AG04450 (cell line): Measurements from ENCODE around the gene PDE7B. TPM values are rescaled to one million over a fixed set of nuclear protein-coding genes. Genes with fewer than 3 reads are reported as not detected.
A peak's percentile ranks its signal among the peaks of the same experiment; 100 is the strongest.

Experiments used
- CTCF ChIA-PET: fragments of 300-600, 350-600 bp; formaldehyde crosslinking; extraction: SDS; loops from one replicate; lab custom pipeline; 2022; ENCODE audit warnings: antibody characterized with exemption, inconsistent platforms; lab: Charles Lee
- POLR2A ChIA-PET: fragments of 350-600 bp; formaldehyde crosslinking; extraction: SDS; loops from one replicate; lab custom pipeline; 2021; ENCODE audit warnings: antibody characterized with exemption, inconsistent platforms; lab: Yijun Ruan, JAX
- DNase-seq: peaks from one replicate; pipeline ENCODE4 v3.0.0-alpha.2; 2011; ENCODE audit warnings: low read depth, low spot score
- H3K27ac ChIP-seq: one replicate; pipeline ENCODE4 v1.5.1; 2012; ENCODE audit warnings: low read depth, low read length, control low read depth
- H3K27me3 ChIP-seq: one replicate; pipeline ENCODE4 v1.6.0; 2012; ENCODE audit warnings: low read length; ENCODE audit not compliant: control insufficient read depth, insufficient read depth
- H3K4me3 ChIP-seq: 2 replicates; pipeline ENCODE4 v1.5.1; 2011; ENCODE audit warnings: mild to moderate bottlenecking, low read depth, low read length, control low read depth
- H3K9me3 ChIP-seq: 2 replicates; pipeline ENCODE4 v1.5.1; 2012; ENCODE audit warnings: low read length; ENCODE audit not compliant: control insufficient read depth, insufficient read depth
- polyA plus RNA-seq: library from polyadenylated mRNA; depleted of rRNA; stranded (reverse); fragments of >200 nt; gene quantifications from 2 replicates; pipeline ENCODE4 v1.2.3, GENCODE V29; 2011
- TF ChIP-seq, protein P1 (sequence below): IDR thresholded peaks from 2 replicates; pipeline ENCODE4 v1.5.1; 2011; ENCODE audit warnings: low read depth, low read length, control low read depth, inconsistent platforms

The PDE7B gene
- polyA plus RNA-seq, 1 experiment: 17.4 TPM

DNA sequence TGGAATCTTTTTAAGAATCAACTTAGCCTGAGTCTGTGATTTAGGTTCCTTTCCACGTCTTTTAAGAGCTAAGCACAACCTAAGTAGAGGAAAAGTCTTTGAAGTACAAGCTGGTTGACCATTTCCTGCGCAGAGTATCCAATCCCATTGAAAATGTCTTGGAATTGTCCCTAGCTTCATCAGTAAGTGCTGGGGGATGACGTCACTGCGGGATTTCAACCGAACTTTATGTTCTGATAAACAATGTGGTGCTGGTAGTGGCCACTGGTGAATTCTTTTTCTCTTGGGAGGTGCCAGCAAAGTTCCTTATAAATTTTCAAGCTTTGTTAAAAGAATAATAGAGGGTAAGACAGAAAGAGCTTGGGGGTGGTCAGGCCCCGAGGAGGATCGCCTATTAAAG, 69.2 kb downstream of the PDE7B start:
- no peak for DNase-seq
- ChIA-PET POLR2A (interaction anchor here (0.5 kb wide), 1 partner anchor 69 kb away, joined by 3 read pairs; the partner anchor contains the start of gene PDE7B), CTCF (interaction anchor here (0.9 kb wide), 1 partner anchor 13 kb away, joined by 3 read pairs; no protein-coding TSS in a partner anchor)
- TF ChIP-seq, protein P1, sequence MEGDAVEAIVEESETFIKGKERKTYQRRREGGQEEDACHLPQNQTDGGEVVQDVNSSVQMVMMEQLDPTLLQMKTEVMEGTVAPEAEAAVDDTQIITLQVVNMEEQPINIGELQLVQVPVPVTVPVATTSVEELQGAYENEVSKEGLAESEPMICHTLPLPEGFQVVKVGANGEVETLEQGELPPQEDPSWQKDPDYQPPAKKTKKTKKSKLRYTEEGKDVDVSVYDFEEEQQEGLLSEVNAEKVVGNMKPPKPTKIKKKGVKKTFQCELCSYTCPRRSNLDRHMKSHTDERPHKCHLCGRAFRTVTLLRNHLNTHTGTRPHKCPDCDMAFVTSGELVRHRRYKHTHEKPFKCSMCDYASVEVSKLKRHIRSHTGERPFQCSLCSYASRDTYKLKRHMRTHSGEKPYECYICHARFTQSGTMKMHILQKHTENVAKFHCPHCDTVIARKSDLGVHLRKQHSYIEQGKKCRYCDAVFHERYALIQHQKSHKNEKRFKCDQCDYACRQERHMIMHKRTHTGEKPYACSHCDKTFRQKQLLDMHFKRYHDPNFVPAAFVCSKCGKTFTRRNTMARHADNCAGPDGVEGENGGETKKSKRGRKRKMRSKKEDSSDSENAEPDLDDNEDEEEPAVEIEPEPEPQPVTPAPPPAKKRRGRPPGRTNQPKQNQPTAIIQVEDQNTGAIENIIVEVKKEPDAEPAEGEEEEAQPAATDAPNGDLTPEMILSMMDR: no peak
- Histone ChIP-seq H3K27me3 (no peaks in the 10 kb centered on the region), H3K4me3 (no peak overlapping the region), H3K9me3 (no peaks in the 10 kb centered on the region), H3K27ac (no peak overlapping the region)

DNA sequence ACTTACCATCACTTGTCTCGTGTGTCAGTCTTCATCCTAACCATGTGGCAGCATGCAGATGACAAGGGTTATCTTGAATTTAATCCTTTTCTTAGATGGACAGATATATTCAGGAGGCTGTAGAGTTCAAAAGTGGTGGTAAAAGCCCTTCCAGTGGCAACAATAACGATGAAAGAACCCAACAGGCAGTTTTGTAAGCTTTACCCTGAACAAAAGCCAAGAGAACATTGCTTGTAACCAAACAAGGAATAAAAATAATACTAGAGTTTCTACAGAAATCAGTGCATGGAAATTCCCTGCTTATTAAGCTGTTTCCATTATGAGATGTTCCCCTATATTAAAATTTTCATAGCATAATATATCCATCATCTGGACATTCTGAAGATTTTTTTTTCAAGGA, 69.7 kb downstream of the PDE7B start:
- Histone ChIP-seq H3K9me3 (no peaks in the 10 kb centered on the region), H3K4me3 (no peak overlapping the region), H3K27ac (no peak overlapping the region), H3K27me3 (no peaks in the 10 kb centered on the region)
- DNase-seq: no peak
- ChIA-PET POLR2A (interaction anchor here (0.5 kb wide), 1 partner anchor 70 kb away, joined by 3 read pairs; the partner anchor contains the start of gene PDE7B), CTCF (interaction anchor here (0.9 kb wide), 1 partner anchor 14 kb away, joined by 3 read pairs; no protein-coding TSS in a partner anchor)
- TF ChIP-seq, protein P1: no peak

DNA sequence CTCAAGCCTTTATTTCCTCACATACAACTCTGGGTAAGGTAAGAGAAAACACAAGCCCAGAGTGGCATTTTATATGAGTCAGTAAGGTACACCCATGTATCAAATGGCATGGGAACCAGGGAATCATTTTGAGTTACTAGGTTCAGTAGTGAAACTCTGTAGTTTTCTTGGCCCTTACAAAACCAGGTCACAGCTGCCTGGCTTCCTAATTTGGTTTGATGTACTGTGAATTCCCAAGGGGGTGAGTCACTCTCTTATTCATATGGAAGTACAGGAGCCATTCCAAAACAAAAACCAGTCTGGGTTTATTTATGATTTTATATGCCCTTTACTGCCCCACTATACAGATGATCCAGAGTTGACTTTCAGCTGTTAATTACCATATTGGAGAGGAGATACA, 70.7 kb downstream of the PDE7B start:
- H3K4me3 ChIP-seq: no peak overlapping the region
- POLR2A ChIA-PET: no interaction called here
- CTCF ChIA-PET: interaction anchor here (1.5 kb wide), 1 partner anchor 304 kb away, joined by 3 read pairs; no protein-coding TSS in a partner anchor

DNA sequence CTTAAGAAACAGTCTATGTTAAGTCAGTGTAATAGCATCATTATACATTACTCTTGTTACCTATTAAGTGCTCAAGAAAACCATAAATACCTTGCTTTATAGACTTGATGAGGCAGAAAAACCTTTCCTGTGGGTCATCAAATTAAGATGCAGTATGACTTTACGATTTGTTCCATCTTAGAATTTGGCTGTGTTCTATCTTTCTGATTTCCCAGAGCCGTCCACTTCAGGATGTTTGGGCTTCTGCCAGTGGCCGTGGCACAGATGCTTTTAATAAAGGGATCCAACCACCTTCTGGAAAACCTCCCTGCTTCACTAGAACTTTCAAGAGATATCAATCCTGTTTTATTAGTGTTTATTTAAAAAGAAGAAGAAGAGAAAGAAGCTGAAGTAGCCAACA, 71.2 kb downstream of the PDE7B start:
- no peak overlapping the region for H3K4me3 ChIP-seq
- H3K27ac ChIP-seq: peak overlapping the region; percentile 48
- no peaks in the 10 kb centered on the region for H3K9me3 ChIP-seq
- H3K27me3 ChIP-seq: no peaks in the 10 kb centered on the region
- DNase-seq: no peak
- ChIA-PET POLR2A (no interaction called here), CTCF (interaction anchor here (1.5 kb wide), 1 partner anchor 304 kb away, joined by 3 read pairs; no protein-coding TSS in a partner anchor)
- TF ChIP-seq, protein P1: no peak

More for the DNA sequence above, 70.7 kb downstream of the PDE7B start:
- peak; percentile 91 for DNase-seq
- Histone ChIP-seq H3K27ac (peak overlapping the region; percentile 62), H3K9me3 (no peaks in the 10 kb centered on the region), H3K27me3 (no peaks in the 10 kb centered on the region)
- TF ChIP-seq, protein P1: no peak

DNA sequence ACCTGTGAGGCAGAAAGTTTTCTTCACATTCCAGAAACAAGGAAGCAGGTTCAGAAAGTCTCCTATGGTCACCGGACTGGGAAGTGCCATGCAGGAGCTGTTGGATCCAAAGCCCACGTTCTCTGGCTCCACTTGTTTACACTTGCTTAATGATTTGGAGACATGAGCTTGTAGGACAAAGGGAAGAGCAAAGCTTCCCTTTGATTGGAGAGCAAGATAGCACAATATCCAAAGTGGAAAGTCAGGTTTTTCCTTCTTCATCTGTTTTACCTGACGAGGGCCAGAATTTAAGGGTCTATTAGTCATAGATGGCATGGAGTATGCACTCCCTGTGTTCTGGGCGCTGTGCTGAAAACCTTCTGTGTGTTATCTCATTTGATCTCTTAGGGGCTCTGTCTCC, 81.2 kb downstream of the PDE7B start:
- DNase-seq: no peak
- TF ChIP-seq, protein P1: no peak
- H3K27me3 ChIP-seq: no peaks in the 10 kb centered on the region
- ChIA-PET POLR2A (no interaction called here), CTCF (no interaction called here)
- H3K4me3 ChIP-seq: no peak overlapping the region
- no peaks in the 10 kb centered on the region; the same call in 1 of the 2 replicates for H3K9me3 ChIP-seq
- no peak overlapping the region for H3K27ac ChIP-seq
